OCI-LY7 (cell line): Measurements from ENCODE around the gene PPP2R2B. TPM values are rescaled to one million over a fixed set of nuclear protein-coding genes. Genes with fewer than 3 reads are reported as not detected.

Experiments
- BruUV-seq: library from RNA; stranded (reverse); fragments of 400-500 nt; replicated peaks from 2 replicates; lab custom pipeline; 2021; lab: Mats Ljungman, UMichigan
- CTCF ChIA-PET: fragments of 300-600 bp; sonication (Branson Sonifier 250); formaldehyde crosslinking; loops from one replicate; lab custom pipeline; 2022; ENCODE audit warnings: antibody characterized with exemption; ENCODE audit not compliant: unreplicated experiment; lab: Charles Lee
- POLR2A ChIA-PET: fragments of 300-600 bp; sonication (Branson Sonifier 250); formaldehyde crosslinking; loops from one replicate; lab custom pipeline; 2022; ENCODE audit warnings: antibody characterized with exemption; lab: Charles Lee
- DNase-seq: peaks from one replicate; pipeline ENCODE4 v3.0.0-alpha.2; 2015; ENCODE audit warnings: low spot score
- H2AFZ ChIP-seq: fragments of 200-600 bp; sonication (generic), shearing (Covaris generic); 2 replicates; pipeline ENCODE4 v1.6.1; 2014; ENCODE audit warnings: mild to moderate bottlenecking, antibody characterized with exemption, low read length, moderate library complexity
- H3K27ac ChIP-seq: fragments of 200-600 bp; sonication (generic); 2 replicates; pipeline ENCODE4 v1.5.1; 2014; ENCODE audit warnings: mixed run types, low read depth, mild to moderate bottlenecking, moderate library complexity, low read length, inconsistent platforms; ENCODE audit not compliant: poor library complexity, severe bottlenecking
- H3K36me3 ChIP-seq: fragments of 200-600 bp; sonication (generic); 2 replicates; pipeline ENCODE4 v1.6.1; 2014; ENCODE audit warnings: mild to moderate bottlenecking, antibody characterized with exemption, low read length, moderate library complexity, mixed read lengths; ENCODE audit not compliant: insufficient read depth
- H3K4me1 ChIP-seq: fragments of 200-600 bp; sonication (generic); 2 replicates; pipeline ENCODE4 v1.5.1; 2014; ENCODE audit warnings: mild to moderate bottlenecking, low read length; ENCODE audit not compliant: insufficient read depth, poor library complexity, severe bottlenecking
- H3K4me2 ChIP-seq: fragments of 200-600 bp; sonication (generic); 2 replicates; pipeline ENCODE4 v1.6.1; 2014; ENCODE audit warnings: mild to moderate bottlenecking, low read length
- H3K4me3 ChIP-seq: fragments of 200-600 bp; sonication (generic); 2 replicates; pipeline ENCODE4 v1.5.1; 2014; ENCODE audit warnings: mild to moderate bottlenecking, low read depth, low read length; ENCODE audit not compliant: poor library complexity, severe bottlenecking
- H3K79me2 ChIP-seq: fragments of 200-600 bp; sonication (generic); 2 replicates; pipeline ENCODE4 v1.6.1; 2016; ENCODE audit warnings: low read depth, mild to moderate bottlenecking, low read length, moderate library complexity, mixed read lengths; ENCODE audit not compliant: insufficient read depth
- H3K9me2 ChIP-seq: fragments of 200-600 bp; sonication (generic); 2 replicates; pipeline ENCODE4 v1.6.1; 2016; ENCODE audit warnings: mild to moderate bottlenecking, low read length, mixed read lengths; ENCODE audit not compliant: insufficient read depth
- H3K9me3 ChIP-seq: fragments of 200-600 bp; sonication (generic); 2 replicates; pipeline ENCODE4 v1.6.1; 2014; ENCODE audit warnings: mild to moderate bottlenecking, mixed run types, low read length, mixed read lengths
- H4K20me1 ChIP-seq: fragments of 200-600 bp; sonication (generic); 2 replicates; pipeline ENCODE4 v1.6.1; 2014; ENCODE audit warnings: mild to moderate bottlenecking, antibody characterized with exemption, low read length, moderate library complexity, mixed read lengths; ENCODE audit not compliant: insufficient read depth
- EZH2phosphoT487 ChIP-seq: fragments of 200-600 bp; sonication (generic); IDR thresholded peaks from 2 replicates; pipeline ENCODE4 v1.6.1; 2018; ENCODE audit warnings: low read depth, borderline replicate concordance, mild to moderate bottlenecking, mixed run types, antibody characterized with exemption, low read length, moderate library complexity, mixed read lengths
- intact Hi-C: fragments of 100-400 bp; cut with micrococcal nuclease; formaldehyde crosslinking; loops from one replicate; pipeline ENCODE4 v1.10.0; 2022; ENCODE audit not compliant: unreplicated experiment
- total RNA-seq, 2 experiments: library from RNA; depleted of rRNA in 1 of 2; stranded (reverse); fragments of >200 nt in 1 of 2; shearing (Covaris generic) in 1 of 2; gene quantifications; 2 replicates each; pipeline ENCODE4 v1.2.3, GENCODE V29; 2014 to 2022
- TF ChIP-seq, protein P1 (sequence below): fragments of 200-600 bp; sonication (generic); conservative IDR thresholded peaks from 2 replicates; pipeline ENCODE4 v1.5.1; 2014; ENCODE audit warnings: mild to moderate bottlenecking, antibody characterized with exemption, low read length, moderate library complexity, mixed read lengths

Gene PPP2R2B
- total RNA-seq, 2 experiments from 2014 or later: not detected

DNA sequence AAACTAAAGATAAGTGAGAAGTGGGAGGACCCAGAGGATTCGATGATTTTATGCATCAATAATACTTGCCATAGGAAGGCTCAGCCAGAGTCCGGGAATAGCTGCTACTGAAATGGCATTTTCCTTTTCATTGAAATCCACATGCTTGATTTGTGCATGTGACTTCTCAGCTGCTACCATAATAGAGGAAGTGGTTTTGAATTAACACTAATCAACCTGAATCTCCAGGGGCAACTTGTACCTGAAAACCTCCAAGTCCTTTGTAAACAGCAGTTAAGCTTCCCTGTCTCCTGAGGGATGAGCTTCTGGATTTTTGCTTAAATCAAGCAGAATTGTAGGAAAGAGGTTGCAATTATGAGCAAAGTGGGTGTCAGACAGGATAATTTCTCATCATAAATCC, 124.9 kb downstream of the PPP2R2B start:
- Histone ChIP-seq H3K27ac (no peak overlapping the region), H3K9me2 (no peaks in the 10 kb centered on the region), H3K79me2 (no peaks in the 10 kb centered on the region), H3K36me3 (no peaks in the 10 kb centered on the region), H3K4me3 (no peak overlapping the region), H2AFZ (no peak overlapping the region), H3K4me1 (no peaks in the 10 kb centered on the region), H3K9me3 (0 out of 2 replicates have a peak, but pooled peaks cover 6% of the 10 kb centered on the region), H3K4me2 (no peak overlapping the region), H4K20me1 (no peaks in the 10 kb centered on the region)
- BruUV-seq: no TSS peak
- DNase-seq: no peak
- TF ChIP-seq EZH2phosphoT487: no peak
- TF ChIP-seq, protein P1, sequence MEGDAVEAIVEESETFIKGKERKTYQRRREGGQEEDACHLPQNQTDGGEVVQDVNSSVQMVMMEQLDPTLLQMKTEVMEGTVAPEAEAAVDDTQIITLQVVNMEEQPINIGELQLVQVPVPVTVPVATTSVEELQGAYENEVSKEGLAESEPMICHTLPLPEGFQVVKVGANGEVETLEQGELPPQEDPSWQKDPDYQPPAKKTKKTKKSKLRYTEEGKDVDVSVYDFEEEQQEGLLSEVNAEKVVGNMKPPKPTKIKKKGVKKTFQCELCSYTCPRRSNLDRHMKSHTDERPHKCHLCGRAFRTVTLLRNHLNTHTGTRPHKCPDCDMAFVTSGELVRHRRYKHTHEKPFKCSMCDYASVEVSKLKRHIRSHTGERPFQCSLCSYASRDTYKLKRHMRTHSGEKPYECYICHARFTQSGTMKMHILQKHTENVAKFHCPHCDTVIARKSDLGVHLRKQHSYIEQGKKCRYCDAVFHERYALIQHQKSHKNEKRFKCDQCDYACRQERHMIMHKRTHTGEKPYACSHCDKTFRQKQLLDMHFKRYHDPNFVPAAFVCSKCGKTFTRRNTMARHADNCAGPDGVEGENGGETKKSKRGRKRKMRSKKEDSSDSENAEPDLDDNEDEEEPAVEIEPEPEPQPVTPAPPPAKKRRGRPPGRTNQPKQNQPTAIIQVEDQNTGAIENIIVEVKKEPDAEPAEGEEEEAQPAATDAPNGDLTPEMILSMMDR: no peak
- intact Hi-C loops: no loop called here
- POLR2A ChIA-PET: no interaction called here
- CTCF ChIA-PET: no interaction called here

DNA sequence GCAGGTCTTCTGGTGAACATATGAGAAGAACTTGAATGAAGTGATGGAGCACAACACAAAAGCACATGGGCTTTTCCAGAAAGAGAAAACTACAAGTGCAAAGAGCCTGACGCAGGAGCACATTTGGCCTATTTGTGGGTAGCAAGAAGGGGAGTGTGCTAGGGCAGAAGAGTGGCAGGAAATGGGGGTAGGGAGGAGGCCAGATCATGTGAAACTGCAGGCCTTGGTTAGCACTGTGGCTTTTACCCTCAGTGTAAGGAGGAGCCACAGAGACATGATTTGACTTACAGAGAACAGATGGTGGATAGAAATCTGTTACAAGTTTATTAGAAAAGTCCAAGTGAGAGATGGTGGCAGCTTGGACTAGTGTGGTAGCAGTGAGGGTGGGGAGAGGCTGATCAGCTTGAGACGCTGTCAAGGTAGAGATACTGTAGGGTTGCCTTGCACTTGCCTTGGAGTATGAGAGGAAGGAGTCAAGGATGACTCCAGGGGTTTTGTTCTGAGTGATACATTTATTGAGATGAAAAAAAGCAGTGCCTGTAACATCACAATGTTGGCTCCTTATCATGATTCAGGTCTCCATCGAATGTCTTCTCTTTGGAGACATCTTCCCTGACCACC, 126.7 kb downstream of the PPP2R2B start:
- no peak overlapping the region for H3K4me2 ChIP-seq
- H3K4me3 ChIP-seq: no peak overlapping the region
- no TSS peak for BruUV-seq
- ChIA-PET POLR2A (no interaction called here), CTCF (no interaction called here)
- H3K79me2 ChIP-seq: no peaks in the 10 kb centered on the region
- DNase-seq: no peak
- intact Hi-C loops: no loop called here
- TF ChIP-seq EZH2phosphoT487: no peak
- TF ChIP-seq, protein P1: no peak
- no peaks in the 10 kb centered on the region for H3K4me1 ChIP-seq
- H4K20me1 ChIP-seq: no peaks in the 10 kb centered on the region
- H3K9me3 ChIP-seq: peaks cover 12% of the 10 kb centered on the region; the same call in 1 of the 2 replicates
- no peak overlapping the region for H3K27ac ChIP-seq
- H3K36me3 ChIP-seq: no peaks in the 10 kb centered on the region
- no peak overlapping the region for H2AFZ ChIP-seq
- H3K9me2 ChIP-seq: no peaks in the 10 kb centered on the region

DNA sequence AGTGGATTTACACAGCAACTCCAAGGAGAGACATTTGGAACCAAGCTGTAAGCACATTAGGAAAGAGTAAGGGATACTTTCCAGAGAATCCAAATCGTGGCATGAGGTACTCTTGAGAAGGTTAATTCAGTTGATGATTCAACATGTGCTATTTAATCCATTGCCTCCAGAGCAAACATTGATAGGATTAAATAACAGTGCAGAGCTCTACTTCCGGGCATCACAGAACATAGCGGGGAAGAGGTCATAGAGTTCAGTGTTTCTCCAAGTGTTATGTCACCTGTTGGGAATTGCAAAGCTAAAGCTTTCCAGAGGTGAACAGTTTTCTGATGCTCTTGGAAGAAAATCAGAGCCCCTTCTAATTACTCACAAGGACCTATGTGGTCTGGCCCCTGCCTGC, 127.5 kb downstream of the PPP2R2B start:
- no TSS peak for BruUV-seq
- POLR2A ChIA-PET: no interaction called here
- Histone ChIP-seq H3K9me3 (peaks cover 12% of the 10 kb centered on the region; the same call in 1 of the 2 replicates), H2AFZ (no peak overlapping the region), H3K9me2 (no peaks in the 10 kb centered on the region), H3K27ac (no peak overlapping the region), H3K4me2 (no peak overlapping the region), H3K36me3 (no peaks in the 10 kb centered on the region), H3K4me3 (no peak overlapping the region), H3K79me2 (no peaks in the 10 kb centered on the region), H4K20me1 (no peaks in the 10 kb centered on the region), H3K4me1 (no peaks in the 10 kb centered on the region)
- intact Hi-C loops: no loop called here
- TF ChIP-seq, protein P1: no peak
- no peak for TF ChIP-seq EZH2phosphoT487
- DNase-seq: no peak
- CTCF ChIA-PET: no interaction called here
